HepG2 (cell line): Measurements from ENCODE around the gene ZKSCAN5.

ENCODE experiments used
- ATF3 ChIP-seq: sonication (generic); formaldehyde crosslinking; IDR thresholded peaks from 2 replicates; pipeline ENCODE4 v1.4.0; 2020; ENCODE audit warnings: missing genetic modification reagents
- BORCS8-MEF2B ChIP-seq: sonication (generic); formaldehyde crosslinking; IDR thresholded peaks from 2 replicates; pipeline ENCODE4 v1.8.0; 2022; ENCODE audit warnings: mild to moderate bottlenecking, missing genetic modification reagents
- CREB1 ChIP-seq, 2 experiments: fragments of 450-650 bp in 1 of 2; IDR thresholded peaks; 2 replicates each; pipeline ENCODE4 v1.6.1; 2016 to 2017; ENCODE audit warnings: control low read depth in 1 of 2, mild to moderate bottlenecking in 1 of 2, missing compliant biosample characterization in 1 of 2, missing genetic modification characterization in 1 of 2
- CTCF ChIP-seq: sonication (generic); formaldehyde crosslinking; IDR thresholded peaks from 2 replicates; pipeline ENCODE4 v1.5.0; 2020; ENCODE audit warnings: mild to moderate bottlenecking, missing genetic modification reagents, moderate library complexity
- FOXK1 ChIP-seq: sonication (generic); formaldehyde crosslinking; IDR thresholded peaks from 2 replicates; pipeline ENCODE4 v1.4.0; 2020; ENCODE audit warnings: low read depth, missing genetic modification reagents, borderline replicate concordance
- HNF1B ChIP-seq: sonication (generic); formaldehyde crosslinking; IDR thresholded peaks from 2 replicates; pipeline ENCODE4 v1.5.1; 2020; ENCODE audit warnings: mild to moderate bottlenecking, moderate library complexity, missing genetic modification reagents
- KLF6 ChIP-seq: IDR thresholded peaks from 2 replicates; pipeline ENCODE4 v1.8.0; 2016; ENCODE audit warnings: missing biosample characterization, missing genetic modification reagents
- RXRA ChIP-seq: sonication (generic); formaldehyde crosslinking; IDR thresholded peaks from 2 replicates; pipeline ENCODE4 v1.5.1; 2020; ENCODE audit warnings: missing genetic modification reagents
- ZC3H4 ChIP-seq: sonication (generic); formaldehyde crosslinking; IDR thresholded peaks from 2 replicates; pipeline ENCODE4 v1.4.0; 2020; ENCODE audit warnings: missing genetic modification reagents, borderline replicate concordance
- ZFP91 ChIP-seq: sonication (generic); formaldehyde crosslinking; IDR thresholded peaks from 2 replicates; pipeline ENCODE4 v1.9.0; 2022; ENCODE audit warnings: missing genetic modification reagents, mild to moderate bottlenecking, borderline replicate concordance

GRCh38 chr7:99498546-99498944 lies 5.9 kb upstream of the ZKSCAN5 start:
- TF ChIP-seq BORCS8-MEF2B (CRISPR knock-in tag) (no peak), CTCF (CRISPR knock-in tag) (no peak), RXRA (no peak), CREB1 (IDR thresholded peaks at IDR 0.05) (no peak), CREB1 (CRISPR knock-in tag; IDR thresholded peaks at IDR 0.05) (no peak), HNF1B (CRISPR knock-in tag) (no peak), ZC3H4 (no peak), ZFP91 (CRISPR knock-in tag) (no peak), ATF3 (no peak), FOXK1 (CRISPR knock-in tag) (no peak), KLF6 (CRISPR knock-in tag) (no peak)
